ENCODE data around the gene EDAR.
A peak's percentile ranks its signal among the peaks of the same experiment; 100 is the strongest.

Gene EDAR

DNA sequence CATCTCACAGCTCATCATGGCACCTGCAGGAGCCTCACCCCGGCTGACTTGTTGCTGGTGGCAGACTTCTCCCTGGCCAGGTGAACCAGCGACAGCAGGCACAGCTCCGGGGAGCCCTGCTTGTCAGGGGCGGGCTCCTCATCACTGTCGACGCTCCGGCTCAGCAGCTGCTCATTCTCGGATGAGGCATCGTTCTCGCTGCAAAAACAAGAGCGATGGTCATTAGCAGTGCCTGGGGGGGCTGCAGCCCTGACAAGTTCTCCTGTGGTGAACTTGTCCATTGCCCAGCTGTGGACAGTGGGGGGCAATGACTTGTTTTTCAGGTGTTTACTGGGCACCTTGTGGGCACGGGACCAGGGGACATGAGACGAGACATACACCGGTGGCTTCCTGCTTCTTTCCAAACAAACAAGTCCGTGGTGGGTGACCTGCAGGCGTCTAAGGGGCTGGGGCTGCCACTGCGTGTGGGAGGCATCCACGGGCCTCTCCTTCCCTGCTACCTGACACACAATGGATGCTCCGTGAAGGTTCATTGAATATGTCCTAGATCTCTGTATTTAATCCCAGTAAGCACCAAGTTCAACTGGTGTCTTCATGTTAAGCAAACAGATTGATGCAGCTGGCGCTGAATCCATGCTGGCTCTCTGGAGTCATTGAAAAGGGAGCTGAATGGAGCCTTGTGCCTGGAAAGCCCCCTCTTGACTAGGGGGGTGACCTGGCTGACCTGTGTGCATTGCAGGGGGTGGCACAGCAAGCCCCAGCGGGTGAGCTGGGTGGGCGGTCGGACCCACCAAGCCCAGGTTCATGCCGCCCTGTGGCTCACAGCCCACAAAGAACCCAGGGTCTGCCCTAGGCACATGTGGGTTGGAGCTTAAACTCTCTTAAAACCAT, 81.0 kb downstream of the EDAR start:
- Mint-ChIP-seq H3K4me1 (no peaks in the 10 kb centered on the region), H3K4me3 (no peak overlapping the region), H3K36me3 (no peaks in the 10 kb centered on the region), H3K27me3 (no peaks in the 10 kb centered on the region), H3K27ac (no peak overlapping the region), H3K9me3 (no peaks in the 10 kb centered on the region)
- no peak for ATAC-seq

DNA sequence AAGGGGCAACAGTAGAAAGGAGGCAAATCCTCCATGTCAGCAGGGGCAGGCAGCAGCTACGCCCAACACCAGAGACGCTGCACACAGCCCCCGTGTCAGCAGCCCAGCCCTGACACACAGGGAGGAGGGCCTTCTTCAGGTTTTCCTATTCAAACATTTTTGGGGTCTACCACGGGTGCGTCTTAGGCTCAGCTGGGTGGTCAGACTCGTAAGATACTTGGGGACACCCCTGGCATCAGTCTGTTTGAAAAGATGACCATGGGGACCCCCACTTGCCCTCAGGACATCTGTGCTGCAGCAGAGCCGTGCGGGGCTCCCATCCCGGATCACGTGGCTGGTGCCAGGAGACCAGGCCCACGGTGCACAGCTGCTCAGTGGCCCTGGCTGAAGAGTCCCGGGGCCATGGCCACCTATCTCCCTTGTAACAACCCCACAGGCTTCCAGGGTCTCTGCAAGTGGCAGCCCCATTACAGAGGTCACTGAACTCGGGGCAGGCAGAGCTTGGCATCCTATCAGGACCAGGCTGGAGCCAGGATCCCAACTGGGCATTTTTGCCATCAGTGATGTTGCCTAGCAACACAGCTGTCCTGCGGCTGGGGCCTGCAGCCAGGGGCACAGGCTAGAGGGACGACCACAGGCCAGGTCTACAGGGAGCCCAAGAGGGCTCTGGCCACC, 82.5 kb downstream of the EDAR start:
- no peak overlapping the region for H3K27ac Mint-ChIP-seq
- H3K4me3 Mint-ChIP-seq, result no peak overlapping the region
- H3K36me3 Mint-ChIP-seq, result no peaks in the 10 kb centered on the region
- ATAC-seq, result peak; percentile 4
- no peaks in the 10 kb centered on the region for H3K27me3 Mint-ChIP-seq
- no peaks in the 10 kb centered on the region for H3K9me3 Mint-ChIP-seq
- H3K4me1 Mint-ChIP-seq, result no peaks in the 10 kb centered on the region

GRCh38 chr2:108905906-108906305, 83.1 kb downstream of the EDAR start:
- ATAC-seq, result no peak
- no peak overlapping the region for H3K27ac Mint-ChIP-seq
- no peak overlapping the region for H3K4me3 Mint-ChIP-seq
- peaks cover 1% of the 10 kb centered on the region for H3K9me3 Mint-ChIP-seq
- no peaks in the 10 kb centered on the region for H3K27me3 Mint-ChIP-seq
- H3K4me1 Mint-ChIP-seq, result no peaks in the 10 kb centered on the region
- H3K36me3 Mint-ChIP-seq, result no peaks in the 10 kb centered on the region

GRCh38 chr2:108905176-108905575, 83.8 kb downstream of the EDAR start:
- H3K27ac Mint-ChIP-seq, result no peak overlapping the region
- peaks cover 6% of the 10 kb centered on the region for H3K9me3 Mint-ChIP-seq
- no peak for ATAC-seq
- H3K4me3 Mint-ChIP-seq, result no peak overlapping the region
- H3K36me3 Mint-ChIP-seq, result no peaks in the 10 kb centered on the region
- H3K27me3 Mint-ChIP-seq, result no peaks in the 10 kb centered on the region
- H3K4me1 Mint-ChIP-seq, result no peaks in the 10 kb centered on the region

GRCh38 chr2:108904680-108905079, 84.3 kb downstream of the EDAR start:
- Mint-ChIP-seq H3K36me3 (no peaks in the 10 kb centered on the region), H3K27me3 (no peaks in the 10 kb centered on the region), H3K4me1 (no peaks in the 10 kb centered on the region), H3K4me3 (no peak overlapping the region), H3K27ac (no peak overlapping the region), H3K9me3 (peaks cover 9% of the 10 kb centered on the region)
- no peak for ATAC-seq

DNA sequence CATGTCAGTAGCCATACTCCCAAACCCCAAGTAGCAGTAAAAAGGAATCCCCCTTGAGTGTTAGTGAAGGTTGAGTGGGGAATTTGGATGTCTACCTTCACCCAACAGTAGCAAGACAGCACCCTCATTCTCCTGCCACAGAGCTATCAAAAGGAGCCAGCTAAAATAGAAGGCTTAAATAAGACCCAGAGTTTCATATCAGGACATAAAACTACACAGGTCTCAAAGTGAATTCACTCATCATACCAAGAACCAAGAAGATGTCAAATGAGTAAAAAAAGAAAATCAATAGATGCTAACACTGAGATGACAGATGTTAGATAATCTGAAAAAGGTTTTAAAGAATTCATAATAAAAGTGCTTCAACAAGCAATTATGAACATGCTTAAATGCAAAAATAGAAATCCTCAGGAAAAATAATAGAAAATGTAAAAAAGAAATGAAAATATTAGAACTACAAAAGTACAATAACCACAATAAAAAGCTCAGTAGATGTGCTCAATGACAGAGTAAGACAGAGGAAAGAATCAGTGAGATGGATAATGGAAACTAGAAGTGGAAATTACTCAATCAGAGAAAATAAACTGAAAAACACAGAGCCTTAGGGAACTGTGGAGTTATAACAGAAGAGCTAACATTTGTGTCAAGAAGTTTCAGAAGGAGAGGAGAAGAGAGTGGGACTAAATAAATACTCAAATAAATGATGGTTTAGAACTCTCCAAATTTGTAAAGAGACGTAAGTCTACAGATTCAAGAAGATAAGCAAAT, 90.5 kb downstream of the EDAR start:
- Mint-ChIP-seq H3K4me1 (no peaks in the 10 kb centered on the region), H3K9me3 (peaks cover 16% of the 10 kb centered on the region), H3K36me3 (no peaks in the 10 kb centered on the region), H3K27ac (no peak overlapping the region), H3K4me3 (no peak overlapping the region), H3K27me3 (peaks cover 7% of the 10 kb centered on the region)
- ATAC-seq, result no peak

DNA sequence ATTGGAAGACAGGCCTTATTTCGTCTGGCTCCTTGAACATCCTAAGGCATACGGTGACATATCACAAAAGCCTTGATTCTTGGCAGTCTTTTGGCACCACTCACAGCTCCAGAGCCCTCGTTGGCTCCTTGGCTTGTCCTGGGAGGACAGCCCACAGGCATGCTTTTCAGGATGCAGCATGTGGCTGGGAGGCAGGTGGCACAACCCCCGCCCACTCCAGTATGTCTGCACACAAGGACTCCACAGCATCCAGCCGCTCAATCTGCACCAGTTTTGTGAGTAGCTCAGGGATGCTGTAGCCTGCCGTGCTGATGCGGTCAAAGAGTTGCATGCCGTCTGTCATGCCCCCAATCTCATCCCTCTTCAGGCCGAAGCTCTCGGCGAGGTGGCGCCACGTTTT, 92.3 kb downstream of the EDAR start:
- peaks cover 16% of the 10 kb centered on the region for H3K9me3 Mint-ChIP-seq
- no peak overlapping the region for H3K4me3 Mint-ChIP-seq
- H3K36me3 Mint-ChIP-seq, result no peaks in the 10 kb centered on the region
- no peaks in the 10 kb centered on the region for H3K4me1 Mint-ChIP-seq
- no peak overlapping the region for H3K27ac Mint-ChIP-seq
- no peak for ATAC-seq
- peaks cover 7% of the 10 kb centered on the region for H3K27me3 Mint-ChIP-seq

DNA sequence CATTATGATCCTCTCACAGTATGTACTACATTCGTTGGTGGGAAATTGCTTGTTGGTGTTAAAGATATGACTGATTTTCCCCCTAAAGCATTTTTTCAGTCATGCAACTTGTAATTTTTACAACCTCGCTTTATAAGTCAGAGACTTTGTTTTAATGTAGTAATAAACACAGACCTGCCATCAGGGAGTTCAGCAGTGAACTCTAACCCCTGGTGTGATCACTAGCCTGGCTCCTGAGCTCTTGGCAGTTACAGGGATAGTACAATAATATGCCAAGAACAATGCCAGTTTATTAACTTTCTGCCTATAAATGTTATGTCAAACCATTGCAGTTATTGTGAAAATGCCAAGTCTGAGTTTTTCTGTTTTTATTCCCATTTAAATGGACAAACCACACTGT, 93.8 kb downstream of the EDAR start:
- no peaks in the 10 kb centered on the region for H3K4me1 Mint-ChIP-seq
- peaks cover 16% of the 10 kb centered on the region for H3K9me3 Mint-ChIP-seq
- ATAC-seq, result no peak
- H3K36me3 Mint-ChIP-seq, result peaks cover 7% of the 10 kb centered on the region
- no peak overlapping the region for H3K27ac Mint-ChIP-seq
- peaks cover 7% of the 10 kb centered on the region for H3K27me3 Mint-ChIP-seq
- H3K4me3 Mint-ChIP-seq, result no peak overlapping the region

GRCh38 chr2:108894766-108895165, 94.3 kb downstream of the EDAR start:
- H3K27me3 Mint-ChIP-seq, result peaks cover 7% of the 10 kb centered on the region
- H3K4me1 Mint-ChIP-seq, result no peaks in the 10 kb centered on the region
- no peak overlapping the region for H3K27ac Mint-ChIP-seq
- no peak overlapping the region for H3K4me3 Mint-ChIP-seq
- peaks cover 9% of the 10 kb centered on the region for H3K36me3 Mint-ChIP-seq
- H3K9me3 Mint-ChIP-seq, result peaks cover 14% of the 10 kb centered on the region
- ATAC-seq, result no peak

GRCh38 chr2:108893277-108893676, 95.7 kb downstream of the EDAR start:
- no peak overlapping the region for H3K27ac Mint-ChIP-seq
- peaks cover 24% of the 10 kb centered on the region for H3K36me3 Mint-ChIP-seq
- H3K4me1 Mint-ChIP-seq, result no peaks in the 10 kb centered on the region
- no peak for ATAC-seq
- H3K4me3 Mint-ChIP-seq, result no peak overlapping the region
- peaks cover 18% of the 10 kb centered on the region for H3K9me3 Mint-ChIP-seq
- H3K27me3 Mint-ChIP-seq, result peaks cover 2% of the 10 kb centered on the region

DNA sequence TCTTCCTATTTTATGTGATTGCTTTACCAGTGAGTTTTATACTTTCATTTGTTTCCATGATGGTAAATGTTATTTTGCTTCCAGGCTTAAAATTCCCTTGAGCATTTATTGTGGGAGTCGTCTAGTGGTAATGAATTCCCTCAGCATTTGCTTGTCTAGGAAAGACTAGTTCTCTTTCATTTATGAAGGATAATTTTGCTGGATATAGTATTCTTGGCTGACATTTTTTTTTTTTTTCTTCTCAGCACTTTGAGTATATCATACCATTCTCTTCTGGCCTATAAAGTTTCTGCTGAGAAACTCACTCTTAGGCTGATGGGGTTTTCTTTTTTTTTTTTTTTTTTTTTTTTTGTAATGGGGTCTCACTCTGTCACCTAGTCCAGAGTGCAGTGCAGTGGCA, 99.1 kb downstream of the EDAR start:
- no peak overlapping the region for H3K27ac Mint-ChIP-seq
- no peak overlapping the region for H3K4me3 Mint-ChIP-seq
- H3K27me3 Mint-ChIP-seq, result no peaks in the 10 kb centered on the region
- no peak for ATAC-seq
- peaks cover 28% of the 10 kb centered on the region for H3K36me3 Mint-ChIP-seq
- H3K9me3 Mint-ChIP-seq, result peaks cover 28% of the 10 kb centered on the region
- H3K4me1 Mint-ChIP-seq, result no peaks in the 10 kb centered on the region

DNA sequence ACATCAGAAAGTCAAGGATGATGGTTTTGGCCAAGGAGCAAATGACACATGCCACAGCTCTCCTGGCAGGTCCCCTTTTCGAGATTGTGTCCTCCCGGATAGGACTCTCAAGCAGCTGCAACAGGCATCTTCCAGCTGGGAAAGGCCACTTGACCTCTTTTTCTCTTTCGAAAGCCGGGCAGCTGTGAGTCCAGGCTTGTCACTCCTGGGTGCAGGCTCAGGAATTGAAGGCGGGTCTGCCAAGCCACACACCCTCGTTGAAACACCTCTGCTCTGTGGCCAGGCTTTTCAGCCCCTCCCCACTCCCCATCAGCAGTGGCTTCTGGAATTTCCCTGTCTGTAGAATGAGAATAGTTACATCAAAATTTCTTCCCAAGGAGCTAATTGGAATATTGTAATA, 104.4 kb downstream of the EDAR start:
- Mint-ChIP-seq H3K27ac (no peak overlapping the region), H3K4me1 (no peaks in the 10 kb centered on the region), H3K4me3 (no peak overlapping the region), H3K9me3 (peaks cover 38% of the 10 kb centered on the region), H3K27me3 (no peaks in the 10 kb centered on the region), H3K36me3 (peaks cover 17% of the 10 kb centered on the region)
- no peak for ATAC-seq

GRCh38 chr2:108878276-108878675, 110.7 kb downstream of the EDAR start:
- H3K36me3 Mint-ChIP-seq, result peaks cover 22% of the 10 kb centered on the region
- peaks cover 21% of the 10 kb centered on the region for H3K9me3 Mint-ChIP-seq
- H3K4me1 Mint-ChIP-seq, result no peaks in the 10 kb centered on the region
- no peak overlapping the region for H3K4me3 Mint-ChIP-seq
- no peak overlapping the region for H3K27ac Mint-ChIP-seq
- no peak for ATAC-seq
- H3K27me3 Mint-ChIP-seq, result no peaks in the 10 kb centered on the region

- Mint-ChIP-seq H3K36me3 (peaks cover 22% of the 10 kb centered on the region), H3K4me3 (no peak overlapping the region), H3K27me3 (no peaks in the 10 kb centered on the region), H3K9me3 (peaks cover 18% of the 10 kb centered on the region), H3K4me1 (no peaks in the 10 kb centered on the region), H3K27ac (no peak overlapping the region)
- ATAC-seq, result no peak
Measured at GRCh38 chr2:108877506-108877905, 111.5 kb downstream of the EDAR start.

DNA sequence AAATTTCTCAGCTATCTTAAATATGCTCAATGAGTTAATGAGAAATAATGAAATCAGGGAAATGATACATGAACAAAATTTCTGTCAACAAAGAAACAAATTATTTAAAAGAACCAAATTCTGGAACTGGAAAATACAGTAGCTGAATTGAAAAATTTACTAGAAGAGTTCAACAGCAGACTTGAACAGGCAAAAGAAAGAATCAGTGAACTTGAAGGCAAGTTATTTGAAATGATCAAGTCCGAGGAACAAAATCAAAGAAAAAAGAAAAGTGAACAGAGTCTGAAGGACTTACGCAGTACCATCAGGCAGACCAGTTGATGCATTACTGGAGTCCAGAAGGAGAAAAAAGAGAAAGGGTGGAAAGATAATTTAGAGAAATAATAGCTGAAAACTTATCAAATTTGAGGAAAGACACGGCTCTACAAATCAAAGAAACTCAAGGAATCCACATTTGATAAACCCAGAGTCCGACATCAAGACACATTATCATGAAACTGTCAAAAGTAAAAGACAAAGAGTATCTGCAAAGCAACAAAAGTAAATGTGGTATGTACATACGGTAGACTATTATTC, 118.9 kb downstream of the EDAR start:
- H3K4me1 Mint-ChIP-seq, result no peaks in the 10 kb centered on the region
- H3K27ac Mint-ChIP-seq, result no peak overlapping the region
- H3K27me3 Mint-ChIP-seq, result no peaks in the 10 kb centered on the region
- H3K36me3 Mint-ChIP-seq, result peaks cover 67% of the 10 kb centered on the region
- H3K4me3 Mint-ChIP-seq, result no peak overlapping the region
- peaks cover 19% of the 10 kb centered on the region for H3K9me3 Mint-ChIP-seq
- no peak for ATAC-seq

Data from stimulated activated memory B cell treated with anti-CD40 and anti-IgM and Interleukin-4, amounts not matched to agents 10 μg/mL and 1 μg/mL and 100 μg/mL, for 72 hours (primary cell).